ENCODE results near the gene ARHGAP6. TPM values are rescaled to one million over a fixed set of nuclear protein-coding genes. Genes with fewer than 3 reads are reported as not detected.

The ARHGAP6 gene
- total RNA-seq, 1 donor from 2014 or later, result 1.2 TPM

GRCh38 chrX:11111947-11112346 is 553.8 kb downstream of the ARHGAP6 start:
- Mint-ChIP-seq H3K36me3 (peaks cover 8% of the 10 kb centered on the region), H3K4me1 (peaks cover 3% of the 10 kb centered on the region), H3K27ac (no peak overlapping the region), H3K4me3 (no peak overlapping the region), H3K27me3 (ENCODE audit: insufficient read depth, low read depth) (peaks cover 3% of the 10 kb centered on the region), H3K9me3 (peaks cover 3% of the 10 kb centered on the region)
- Histone ChIP-seq H3K4me3 (peak overlapping the region; percentile 65), H3K27ac (no peak overlapping the region), H3F3A (ENCODE audit: low read depth) (no peaks in the 10 kb centered on the region), H3K4me2 (peak overlapping the region; percentile 72), H3K9ac (peak overlapping the region; percentile 83), H3K9me3 (ENCODE audit: low read depth) (no peaks in the 10 kb centered on the region), H2AFZ (replicated peaks) (no peak overlapping the region), H3K27me3 (no peaks in the 10 kb centered on the region), H3K4me1 (no peaks in the 10 kb centered on the region), H3K79me2 (ENCODE audit: low read depth) (peaks cover 30% of the 10 kb centered on the region), H3K36me3 (peaks cover 3% of the 10 kb centered on the region), H4K20me1 (ENCODE audit: low read depth) (peaks cover 7% of the 10 kb centered on the region)
- TF ChIP-seq CTCF (IDR thresholded peaks at IDR 0.05), result no peak
- TF ChIP-seq EZH2phosphoT487 (IDR thresholded peaks at IDR 0.05), result no peak
- no peak for TF ChIP-seq EZH2 (IDR thresholded peaks at IDR 0.05)
- DNase-seq (ENCODE audit: low spot score), result no peak

- Mint-ChIP-seq H3K36me3 (peaks cover 6% of the 10 kb centered on the region), H3K4me1 (peaks cover 3% of the 10 kb centered on the region), H3K4me3 (no peak within 1 kb of the TSS), H3K27me3 (ENCODE audit: insufficient read depth, low read depth) (peaks cover 3% of the 10 kb centered on the region), H3K9me3 (peaks cover 3% of the 10 kb centered on the region), H3K27ac (peak within 1 kb of the TSS; percentile 55)
- Histone ChIP-seq H3K27me3 (no peaks in the 10 kb centered on the region), H3K79me2 (ENCODE audit: low read depth) (peaks cover 30% of the 10 kb centered on the region), H3K27ac (no peak within 1 kb of the TSS), H3K4me3 (peak within 1 kb of the TSS; percentile 65), H3K4me2 (peak within 1 kb of the TSS; percentile 72), H3K9ac (peak within 1 kb of the TSS; percentile 83), H2AFZ (replicated peaks) (peak within 1 kb of the TSS; percentile 46), H4K20me1 (ENCODE audit: low read depth) (peaks cover 7% of the 10 kb centered on the region), H3K36me3 (no peaks in the 10 kb centered on the region), H3K9me3 (ENCODE audit: low read depth) (no peaks in the 10 kb centered on the region), H3K4me1 (no peaks in the 10 kb centered on the region), H3F3A (ENCODE audit: low read depth) (no peaks in the 10 kb centered on the region)
- peak; percentile 83 for DNase-seq (ENCODE audit: low spot score)
- TF ChIP-seq EZH2 (IDR thresholded peaks at IDR 0.05) (no peak), EZH2phosphoT487 (IDR thresholded peaks at IDR 0.05) (no peak), CTCF (IDR thresholded peaks at IDR 0.05) (no peak)
Observed at GRCh38 chrX:11111037-11111851, 554.5 kb downstream of the ARHGAP6 start, which contains the start of gene HCCS. HCCS (plus strand) TSS chrX:11111332; CDS start chrX:11112061, 729 bp downstream.

- H3K4me3 ChIP-seq, result no peak overlapping the region
- H3K27ac ChIP-seq, result no peak overlapping the region
- H3K36me3 Mint-ChIP-seq, result peaks cover 3% of the 10 kb centered on the region
- H4K20me1 ChIP-seq (ENCODE audit: low read depth), result peaks cover 7% of the 10 kb centered on the region
- TF ChIP-seq EZH2 (IDR thresholded peaks at IDR 0.05), result no peak
- TF ChIP-seq CTCF (IDR thresholded peaks at IDR 0.05), result no peak
- no peak for TF ChIP-seq EZH2phosphoT487 (IDR thresholded peaks at IDR 0.05)
- H2AFZ ChIP-seq (replicated peaks), result no peak overlapping the region
- no peaks in the 10 kb centered on the region for H3K9me3 ChIP-seq (ENCODE audit: low read depth)
- no peaks in the 10 kb centered on the region for H3K4me1 ChIP-seq
- peaks cover 3% of the 10 kb centered on the region for H3K27me3 Mint-ChIP-seq (ENCODE audit: insufficient read depth, low read depth)
- H3K36me3 ChIP-seq, result no peaks in the 10 kb centered on the region
- peaks cover 30% of the 10 kb centered on the region for H3K79me2 ChIP-seq (ENCODE audit: low read depth)
- H3K27me3 ChIP-seq, result no peaks in the 10 kb centered on the region
- no peak overlapping the region for H3K9ac ChIP-seq
- H3K4me3 Mint-ChIP-seq, result no peak overlapping the region
- DNase-seq (ENCODE audit: low spot score), result no peak
- no peaks in the 10 kb centered on the region for H3F3A ChIP-seq (ENCODE audit: low read depth)
- peaks cover 3% of the 10 kb centered on the region for H3K9me3 Mint-ChIP-seq
- peaks cover 3% of the 10 kb centered on the region for H3K4me1 Mint-ChIP-seq
- H3K27ac Mint-ChIP-seq, result no peak overlapping the region
- peak overlapping the region; percentile 72 for H3K4me2 ChIP-seq
Observed at GRCh38 chrX:11109968-11110367, 555.8 kb downstream of the ARHGAP6 start.

Data from neural progenitor cell (in vitro differentiated cells).